Measurements from ENCODE around the gene TMEM209.
"Not testable (repeated sequence)": the region's sequence is repeated elsewhere in the genome, so short reads cannot be mapped to it uniquely, and the experiment has no call there.

The TMEM209 gene

DNA sequence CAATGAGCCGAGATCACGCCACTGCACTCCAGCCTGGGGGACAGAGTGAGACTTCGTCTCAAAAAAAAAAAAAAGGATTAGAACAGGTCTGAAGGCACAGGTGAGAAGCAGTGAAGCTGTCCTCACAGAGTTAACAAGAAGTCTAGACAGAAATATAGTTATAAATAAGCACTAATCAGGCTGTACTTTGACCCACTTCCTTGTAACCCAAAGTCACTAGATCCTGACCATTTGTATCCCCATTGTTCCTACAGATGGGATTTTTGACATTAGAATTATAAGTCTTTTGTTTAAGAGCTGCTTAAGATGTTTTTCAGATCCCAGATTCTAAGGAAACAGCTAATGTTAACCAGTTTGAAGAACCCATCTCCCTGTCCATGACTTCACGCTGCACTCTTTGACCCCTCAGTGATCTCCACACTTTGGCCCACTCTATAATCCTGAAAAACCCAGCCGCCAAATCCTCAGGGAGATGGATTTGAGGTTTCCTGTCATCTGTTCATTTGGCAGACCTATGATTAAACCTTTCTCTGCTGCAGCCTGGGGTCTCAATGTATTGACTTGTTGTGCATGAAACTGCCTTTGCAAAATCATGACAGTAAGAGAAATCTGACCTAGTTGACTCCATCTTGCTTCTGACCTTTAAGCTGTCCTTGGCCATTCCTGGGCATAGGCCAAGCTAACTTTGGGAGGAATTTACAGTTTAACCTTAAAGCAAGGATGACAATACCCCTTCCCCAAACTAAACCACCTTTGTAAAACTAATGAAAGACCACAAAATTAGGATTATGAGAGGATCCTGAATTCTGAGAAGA is 13.8 kb upstream of the TMEM209 start:
- DNase-seq (ENCODE audit: low spot score) = no peak

DNA sequence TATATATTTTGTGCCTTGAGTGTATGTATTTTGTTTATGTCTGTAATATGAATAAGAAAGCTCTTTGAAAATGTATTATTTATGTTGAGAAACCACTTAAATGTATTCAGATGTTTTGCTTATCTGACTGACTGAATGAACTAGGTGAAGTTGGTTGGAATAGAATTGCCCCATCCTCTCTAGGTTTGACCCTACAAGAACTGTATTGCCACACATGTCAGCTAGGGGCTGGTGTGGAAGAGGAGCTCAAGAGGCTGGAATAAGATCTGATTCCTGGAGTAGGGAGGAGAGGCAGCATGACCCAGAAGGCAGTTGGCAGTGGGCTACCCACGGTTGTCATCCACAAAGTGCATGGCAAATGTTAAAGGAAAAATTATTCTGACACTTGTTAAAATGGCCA is 11.5 kb upstream of the TMEM209 start:
- DNase-seq (ENCODE audit: low spot score) = no peak

DNA sequence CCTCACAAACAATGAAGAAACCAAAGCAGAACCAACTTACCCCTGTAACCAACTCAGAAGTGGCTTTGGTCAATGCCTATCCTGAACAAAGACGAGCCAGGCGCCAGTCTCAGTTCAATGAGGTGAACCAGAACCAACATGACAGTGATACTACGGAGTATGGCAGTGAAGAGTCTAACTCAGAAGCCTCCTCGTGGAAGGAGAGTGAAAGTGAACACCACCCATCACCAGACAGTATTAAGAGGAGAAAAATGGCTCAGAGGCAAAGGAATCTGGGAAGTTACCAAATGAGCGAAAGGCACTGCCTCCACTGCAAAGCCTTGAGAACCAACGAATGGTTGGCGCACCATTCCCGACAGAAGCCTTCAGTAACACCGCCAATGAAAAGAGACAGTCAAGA is 10.8 kb upstream of the TMEM209 start:
- DNase-seq (ENCODE audit: low spot score) = no peak

DNA sequence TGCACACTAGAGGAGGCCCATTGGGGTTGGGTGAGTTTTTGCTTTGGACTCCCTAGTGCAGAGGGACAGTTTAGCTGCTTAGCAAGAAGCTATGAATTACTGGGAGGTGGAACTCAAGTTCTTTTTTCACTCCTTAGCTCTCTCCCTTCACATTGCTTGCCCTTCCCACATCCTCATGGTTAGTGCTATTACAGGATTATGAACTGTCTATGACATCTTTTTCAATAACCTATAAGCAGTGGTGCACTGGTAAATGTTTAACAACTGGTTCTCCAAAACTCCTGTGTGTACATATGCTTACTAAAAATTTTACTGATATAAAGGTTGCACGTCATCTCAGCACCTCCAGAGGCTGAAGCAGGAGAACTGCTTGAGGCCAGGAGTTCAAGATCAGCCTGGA is 8.6 kb upstream of the TMEM209 start:
- DNase-seq (ENCODE audit: low spot score) = no peak

GRCh38 chr7:130210181-130210935 is 5.2 kb upstream of the TMEM209 start:
- DNase-seq (ENCODE audit: low spot score) = no peak

DNA sequence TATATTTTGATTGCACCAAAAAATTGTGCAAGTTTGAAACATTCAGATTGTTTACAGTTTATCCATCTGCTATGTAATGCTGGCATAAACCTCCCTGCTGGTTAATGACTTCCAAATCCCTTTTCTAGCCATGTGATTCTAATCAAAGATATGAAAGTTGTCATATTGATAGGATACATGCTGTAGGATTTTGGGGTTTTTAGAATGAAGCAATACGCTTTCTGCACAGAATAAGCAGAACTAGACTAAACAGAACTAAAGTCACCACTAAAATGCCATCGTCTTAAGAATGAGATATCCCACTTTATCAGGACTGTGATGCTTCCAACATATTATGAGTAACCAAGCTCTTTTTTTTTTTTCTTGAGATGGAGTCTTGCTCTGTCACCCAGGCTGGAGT is 3.3 kb upstream of the TMEM209 start:
- no peak for DNase-seq (ENCODE audit: low spot score)

DNA sequence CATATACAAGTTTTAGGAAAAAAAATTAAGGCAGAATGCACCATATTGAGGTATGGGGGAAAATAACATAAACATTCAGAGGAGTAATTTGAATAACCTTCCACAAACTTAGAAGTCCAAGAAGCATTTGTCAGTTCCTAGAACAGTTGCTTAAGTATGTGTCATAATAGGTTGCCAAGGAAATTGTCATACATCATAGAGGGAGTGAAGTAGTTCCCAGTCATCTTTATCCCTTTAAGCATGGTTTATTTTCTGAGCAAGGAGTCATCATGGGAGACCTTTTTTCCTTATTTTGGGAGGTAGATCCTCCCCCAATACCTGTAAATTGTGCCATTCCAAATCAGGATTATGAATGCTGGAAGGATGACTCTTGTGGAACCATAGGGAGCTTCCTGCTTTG is 2.4 kb upstream of the TMEM209 start, which contains the start of gene SSMEM1:
SSMEM1 (plus strand) TSS at position 219 of the 400 bp plus-strand sequence; CDS start at position 270, 51 bp downstream.
- no peak for DNase-seq (ENCODE audit: low spot score)

DNA sequence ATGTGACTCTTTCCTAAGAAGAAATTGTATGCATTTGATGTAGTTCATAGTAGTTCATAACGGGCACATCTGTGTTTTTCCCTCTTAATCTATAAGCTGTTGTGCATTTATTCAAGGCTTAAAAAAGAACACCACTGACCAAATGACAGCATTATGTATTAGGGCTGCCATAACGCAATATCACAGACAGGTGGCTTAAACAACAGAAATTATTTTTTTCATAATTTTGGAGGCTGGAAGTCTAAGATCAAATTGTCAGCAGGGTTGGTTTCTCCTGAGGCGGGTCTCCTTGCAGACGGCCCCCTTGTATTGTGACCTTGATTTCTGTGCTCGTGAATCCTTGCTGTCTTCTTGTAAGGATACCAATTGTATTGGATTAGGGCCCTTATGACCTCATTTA is 1.8 kb upstream of the TMEM209 start:
- DNase-seq (ENCODE audit: low spot score) = no peak

GRCh38 chr7:130201796-130202195 is 3.4 kb downstream of the TMEM209 start:
- no peak for DNase-seq (ENCODE audit: low spot score)

DNA sequence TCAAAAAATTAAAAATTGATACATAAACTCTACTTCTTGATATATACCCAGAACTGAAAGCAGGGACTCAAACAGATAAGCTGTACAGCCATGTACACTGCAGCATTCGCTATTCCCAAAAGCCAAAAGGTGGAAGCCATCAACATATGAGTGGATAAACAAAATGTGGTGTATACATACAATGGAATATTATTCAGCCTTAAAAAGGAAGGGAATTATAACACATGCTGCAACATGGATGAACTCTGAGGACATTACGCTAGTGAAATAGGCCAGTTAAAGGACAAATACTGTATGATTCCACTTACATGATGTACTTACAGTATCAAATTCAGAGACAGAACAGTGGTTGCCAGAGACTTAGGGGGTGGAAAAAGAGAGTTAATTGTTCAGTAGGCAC is 8.1 kb downstream of the TMEM209 start:
- DNase-seq (ENCODE audit: low spot score) = no peak

DNA sequence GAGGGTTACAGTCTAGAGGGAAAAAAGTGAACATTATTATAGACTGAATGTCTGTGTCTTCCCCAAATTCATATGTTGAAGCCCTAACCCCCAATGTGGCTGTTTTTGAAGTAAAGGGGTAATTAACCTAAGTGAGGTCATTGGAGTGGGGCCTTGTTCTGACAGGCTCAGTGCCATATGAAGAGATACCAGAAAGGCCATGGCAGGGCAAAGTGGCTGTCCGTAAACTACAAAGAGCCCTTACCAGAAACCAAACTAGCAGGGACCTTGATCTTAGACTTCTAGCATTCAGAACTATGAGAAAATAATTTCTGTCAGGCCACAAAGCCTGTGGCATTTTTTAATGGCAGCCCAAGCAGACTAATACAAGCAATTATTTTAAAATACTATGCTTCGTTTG is 8.7 kb downstream of the TMEM209 start:
- no peak for DNase-seq (ENCODE audit: low spot score)

DNA sequence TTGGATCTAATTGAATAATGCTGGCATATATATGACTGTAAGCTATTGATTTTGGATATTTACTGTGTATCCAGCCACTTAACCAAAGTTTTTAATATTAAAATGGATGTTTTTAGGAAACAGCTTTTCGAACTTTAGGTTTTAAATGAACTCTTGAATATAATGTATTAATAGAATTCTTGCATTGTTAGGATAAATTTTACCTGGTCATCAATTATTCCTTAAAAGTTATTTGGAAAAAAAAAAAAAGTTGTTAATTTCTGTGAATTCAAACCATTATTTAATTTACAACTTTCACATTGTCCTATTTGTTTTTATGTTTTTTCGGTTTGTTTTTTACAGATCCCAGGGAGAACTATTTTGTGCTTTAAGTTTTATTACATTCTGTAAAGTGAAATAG is 9.8 kb downstream of the TMEM209 start:
- DNase-seq (ENCODE audit: low spot score) = no peak

GRCh38 chr7:130191791-130192190 is 13.4 kb downstream of the TMEM209 start:
- DNase-seq (ENCODE audit: low spot score) = no peak

DNA sequence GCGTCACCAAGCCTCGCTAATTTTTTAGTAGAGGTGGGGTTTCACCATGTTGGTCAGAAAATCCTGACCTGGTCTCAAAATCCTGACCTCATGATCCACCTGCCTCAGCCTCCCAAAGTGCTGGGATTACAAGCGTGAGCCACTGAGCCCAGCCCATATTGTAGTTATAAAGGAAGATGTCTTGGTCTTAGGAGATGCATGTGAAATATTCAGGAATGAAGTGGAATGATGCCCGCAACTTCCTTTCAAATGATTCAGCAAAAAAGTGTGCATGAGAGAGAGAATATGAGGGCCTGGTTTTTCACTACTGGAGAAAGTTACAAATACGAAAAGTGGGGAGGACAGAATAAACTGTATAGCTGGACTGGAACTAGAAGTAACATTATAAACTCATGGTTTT is 15.9 kb downstream of the TMEM209 start:
- no peak for DNase-seq (ENCODE audit: low spot score)

- DNase-seq (ENCODE audit: low spot score) = no peak
Observed at GRCh38 chr7:130187360-130187759, 17.8 kb downstream of the TMEM209 start.

DNA sequence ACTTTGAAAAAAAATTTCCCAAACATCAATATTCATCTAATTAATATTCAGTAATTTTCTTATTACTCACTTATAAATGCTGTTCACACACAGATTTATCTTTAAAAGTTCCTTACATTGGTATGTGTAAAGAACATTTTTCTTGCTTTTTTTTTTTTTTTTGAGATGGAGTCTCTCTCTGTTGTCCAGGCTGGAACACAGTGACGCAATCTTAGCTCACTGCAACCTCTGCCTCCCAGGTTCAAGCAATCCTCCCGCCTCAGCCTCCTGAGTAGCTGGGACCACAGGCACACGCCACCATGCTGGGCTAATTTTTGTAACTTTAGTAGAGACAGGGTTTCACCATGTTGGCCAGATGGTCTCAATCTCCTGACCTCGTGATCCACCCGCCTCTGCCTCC is 20.9 kb downstream of the TMEM209 start:
- not testable (repeated sequence) for DNase-seq (ENCODE audit: low spot score)

DNA sequence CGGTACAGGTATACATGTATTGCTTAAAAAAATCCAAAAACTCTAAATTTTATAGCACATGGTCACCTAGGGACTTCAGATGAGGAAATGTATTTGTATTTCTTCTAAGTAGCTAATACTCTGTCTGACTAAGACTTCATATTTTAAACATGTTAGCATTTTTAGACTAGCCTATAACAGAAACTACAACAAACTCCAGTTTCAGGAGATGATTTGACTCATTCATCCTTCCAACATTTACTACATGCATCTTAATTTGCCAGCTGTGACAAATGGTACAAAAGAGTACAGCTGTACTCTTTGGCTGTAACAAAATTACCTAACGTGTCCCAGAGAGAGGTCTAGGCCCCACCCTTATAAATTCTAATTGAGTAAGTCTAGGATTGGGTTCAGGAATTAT is 22.2 kb downstream of the TMEM209 start:
- no peak for DNase-seq (ENCODE audit: low spot score)

- no peak for DNase-seq (ENCODE audit: low spot score)
Observed at GRCh38 chr7:130181263-130181605, 24.0 kb downstream of the TMEM209 start.

DNA sequence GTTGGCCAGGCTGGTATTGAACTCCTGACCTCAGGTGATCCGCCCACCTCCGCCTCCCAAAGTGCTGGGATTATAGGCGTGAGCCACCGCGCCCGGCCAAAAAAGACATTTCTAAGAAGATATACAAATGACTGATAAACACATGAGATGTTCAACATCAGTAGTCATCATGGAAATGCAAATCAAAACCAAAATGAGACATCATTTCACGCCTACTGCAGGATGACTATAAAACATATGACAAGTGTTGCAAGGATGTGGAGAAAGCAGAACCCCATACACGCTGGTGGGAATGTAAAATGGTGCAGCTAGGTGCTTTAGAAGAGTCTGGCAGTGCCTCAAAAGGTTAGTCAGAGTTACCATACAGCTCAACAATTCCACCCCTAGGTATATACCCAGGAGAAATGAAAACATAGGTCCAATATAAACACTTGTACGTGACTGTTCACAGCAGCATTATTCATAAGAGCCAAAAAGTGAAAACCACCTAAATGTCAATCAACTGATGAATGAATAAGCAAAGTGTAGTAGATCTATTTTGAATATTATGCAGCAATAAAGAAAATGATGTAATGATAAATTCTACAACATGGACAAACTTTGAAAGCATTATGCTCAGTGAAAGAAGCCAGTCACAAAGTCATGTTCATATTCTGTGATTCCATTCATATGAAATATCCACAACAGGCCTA is 24.5 kb downstream of the TMEM209 start:
- DNase-seq (ENCODE audit: low spot score) = no peak

- no peak for DNase-seq (ENCODE audit: low spot score)
Observed at GRCh38 chr7:130179631-130180030, 25.6 kb downstream of the TMEM209 start.

GRCh38 chr7:130178251-130178650 is 27.0 kb downstream of the TMEM209 start:
- DNase-seq (ENCODE audit: low spot score) = no peak

GRCh38 chr7:130174237-130174959 is 30.8 kb downstream of the TMEM209 start:
- DNase-seq (ENCODE audit: low spot score) = no peak

Measured in left forelimb (tissue), 1 donor.